Occipital lobe (tissue), 2 donors: ENCODE data around the gene LOXL1. TPM values are rescaled to one million over a fixed set of nuclear protein-coding genes. Genes with fewer than 3 reads are reported as not detected.
"Not testable (repeated sequence)": the region's sequence is repeated elsewhere in the genome, so short reads cannot be mapped to it uniquely, and the experiment has no call there.

Experiments used
- DNase-seq: peaks from one replicate; lab custom pipeline; 2025; lab: John Stamatoyannopoulos, UW
- total RNA-seq: library from RNA; depleted of rRNA; stranded (reverse); fragments of >200 nt; gene quantifications from one replicate; pipeline ENCODE4 v1.2.3, GENCODE V29; 2014

LOXL1 gene
- total RNA-seq, 1 donor from 2014 or later = 3.4 TPM

GRCh38 chr15:73937726-73938125, 11.5 kb downstream of the LOXL1 start:
- DNase-seq = no peak

GRCh38 chr15:73938516-73938915, 12.3 kb downstream of the LOXL1 start:
- not testable (repeated sequence) for DNase-seq

GRCh38 chr15:73939138-73939537, 12.9 kb downstream of the LOXL1 start:
- DNase-seq = no peak

- no peak for DNase-seq
Observed at GRCh38 chr15:73940061-73940981, 14.1 kb downstream of the LOXL1 start.

GRCh38 chr15:73941044-73941443, 14.8 kb downstream of the LOXL1 start:
- no peak for DNase-seq

GRCh38 chr15:73941449-73941848, 15.2 kb downstream of the LOXL1 start:
- DNase-seq = no peak

- DNase-seq = no peak
Observed at GRCh38 chr15:73941871-73942635, 15.8 kb downstream of the LOXL1 start.

GRCh38 chr15:73942751-73943270, 16.5 kb downstream of the LOXL1 start:
- no peak for DNase-seq

GRCh38 chr15:73944161-73945129, 18.2 kb downstream of the LOXL1 start:
- no peak for DNase-seq

- no peak for DNase-seq
Observed at GRCh38 chr15:73945130-73945508, 18.9 kb downstream of the LOXL1 start.

- no peak for DNase-seq
Observed at GRCh38 chr15:73946046-73946721, 19.9 kb downstream of the LOXL1 start.

- no peak for DNase-seq
Observed at GRCh38 chr15:73946795-73947370, 20.6 kb downstream of the LOXL1 start.

- no peak for DNase-seq
Observed at GRCh38 chr15:73947651-73948050, 21.4 kb downstream of the LOXL1 start.

- DNase-seq = no peak
Observed at GRCh38 chr15:73948396-73948795, 22.1 kb downstream of the LOXL1 start.

- no peak for DNase-seq
Observed at GRCh38 chr15:73948982-73949381, 22.7 kb downstream of the LOXL1 start.

- no peak for DNase-seq
Observed at GRCh38 chr15:73949496-73949895, 23.2 kb downstream of the LOXL1 start.

GRCh38 chr15:73950479-73950830, 24.2 kb downstream of the LOXL1 start:
- no peak for DNase-seq

GRCh38 chr15:73950831-73951561, 24.7 kb downstream of the LOXL1 start:
- peak; percentile 42 for DNase-seq

- DNase-seq = no peak
Observed at GRCh38 chr15:73951601-73952000, 25.3 kb downstream of the LOXL1 start.
